Caki2 (cell line): ENCODE results near the gene SURF1. TPM values are rescaled to one million over a fixed set of nuclear protein-coding genes. Genes with fewer than 3 reads are reported as not detected.
"Not testable (repeated sequence)": the region's sequence is repeated elsewhere in the genome, so short reads cannot be mapped to it uniquely, and the experiment has no call there.

ENCODE experiments used
- DNase-seq: peaks from one replicate; pipeline ENCODE4 v3.0.0-alpha.2; 2015; ENCODE audit warnings: low read depth
- in situ Hi-C: cut with HindIII; loops from 2 replicates; pipeline ENCODE4 v1.10.0; 2016; ENCODE audit warnings: low sequenced_read_pairs, low pct_unique_long_range_greater_than_20kb, mixed read lengths
- total RNA-seq: library from RNA; depleted of rRNA; stranded (reverse); fragments of >200 nt; shearing (Covaris generic); gene quantifications from 2 replicates; pipeline ENCODE4 v1.2.3, GENCODE V29; 2014; ENCODE audit warnings: low replicate concordance

The SURF1 gene
- total RNA-seq, 1 experiment from 2014 or later, result 69.7 TPM

DNA sequence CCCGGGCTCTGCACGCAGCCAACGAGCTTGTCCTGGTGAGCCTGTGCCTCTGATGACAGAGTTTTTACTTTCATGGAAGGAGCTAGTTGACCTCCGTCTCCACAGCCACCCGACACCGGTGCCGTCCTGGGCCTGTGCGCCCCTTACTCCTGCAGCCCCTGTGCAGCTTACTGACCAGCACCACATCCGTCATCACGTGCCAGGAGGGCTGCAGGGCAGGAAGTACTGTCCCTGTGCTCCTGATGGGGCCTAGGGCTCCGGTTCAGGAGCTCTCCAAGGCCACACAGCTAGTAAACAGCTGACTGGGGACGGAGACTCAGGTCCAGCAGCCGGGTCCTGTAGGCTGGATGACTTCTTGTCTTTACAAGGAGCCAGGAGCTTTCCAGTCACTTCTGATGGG, 30.1 kb upstream of the SURF1 start:
- in situ Hi-C loops, result no loop called here
- no peak for DNase-seq

DNA sequence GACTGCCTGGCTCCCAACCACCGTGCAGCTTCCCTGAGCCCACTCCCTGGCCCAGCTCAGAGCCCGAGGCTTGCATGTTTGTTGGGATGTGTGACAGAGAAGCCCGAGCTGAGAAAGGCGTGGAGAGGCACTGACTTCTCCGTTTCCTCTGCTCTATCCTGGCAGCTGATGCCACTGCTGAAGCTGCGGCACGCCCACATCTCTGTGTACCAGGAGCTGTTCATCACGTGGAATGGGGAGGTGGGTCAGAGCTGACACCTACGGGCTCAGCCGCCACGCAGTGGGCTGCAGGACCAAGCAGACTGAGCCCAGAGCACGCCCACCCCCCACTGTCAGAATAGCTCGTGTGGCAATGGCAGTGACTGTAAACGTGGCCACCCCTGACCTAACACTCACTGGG, 29.2 kb upstream of the SURF1 start:
- no peak for DNase-seq
- in situ Hi-C loops, result no loop called here

DNA sequence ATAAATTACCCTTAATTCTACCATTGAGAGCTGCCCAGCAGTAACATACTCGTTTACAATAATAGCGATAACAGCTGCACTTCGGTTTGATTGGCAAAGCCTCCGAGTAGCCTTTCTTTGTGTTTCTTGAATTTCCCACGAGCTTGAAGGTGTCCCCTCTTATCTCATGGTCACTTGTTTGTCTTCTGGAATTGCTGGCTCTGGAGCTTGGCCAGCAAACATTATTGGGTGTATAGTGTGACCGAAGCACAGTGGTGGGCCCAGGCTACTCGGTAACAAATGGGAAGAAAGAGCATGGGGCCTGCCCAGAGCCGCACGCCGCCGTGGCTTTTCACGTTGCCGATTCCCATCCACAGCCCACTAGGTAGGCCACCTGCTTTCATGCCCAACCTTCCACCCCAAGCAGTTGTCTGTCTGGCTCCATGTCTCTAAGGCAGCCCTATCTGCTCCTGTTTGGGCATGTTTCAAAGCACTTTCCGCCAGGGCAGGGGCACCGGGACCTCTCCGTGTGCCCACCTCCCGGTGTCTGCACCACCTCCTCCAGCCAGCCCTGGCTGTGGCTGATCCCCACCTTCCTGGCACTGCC, 28.5 kb upstream of the SURF1 start:
- no peak for DNase-seq
- in situ Hi-C loops, result no loop called here

DNA sequence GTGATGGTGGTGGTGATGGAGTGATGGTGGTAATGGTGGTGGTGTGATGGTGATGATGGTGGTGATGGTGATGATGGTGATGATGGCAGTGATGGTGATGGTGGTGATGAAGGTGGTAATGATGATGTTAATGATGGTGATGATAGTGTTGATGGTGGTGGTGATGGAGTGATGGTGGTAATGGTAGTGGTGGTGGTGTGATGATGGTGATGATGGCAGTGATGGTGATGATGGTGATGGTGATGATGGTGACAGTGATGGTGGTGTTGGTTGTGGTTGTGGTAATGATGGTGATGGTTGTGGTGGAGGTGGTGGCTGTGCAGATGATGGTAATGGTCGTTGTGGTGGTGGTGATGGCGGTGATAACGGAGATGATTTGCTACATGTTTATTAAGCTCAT, 27.2 kb upstream of the SURF1 start:
- in situ Hi-C loops, result no loop called here
- DNase-seq, result no peak

DNA sequence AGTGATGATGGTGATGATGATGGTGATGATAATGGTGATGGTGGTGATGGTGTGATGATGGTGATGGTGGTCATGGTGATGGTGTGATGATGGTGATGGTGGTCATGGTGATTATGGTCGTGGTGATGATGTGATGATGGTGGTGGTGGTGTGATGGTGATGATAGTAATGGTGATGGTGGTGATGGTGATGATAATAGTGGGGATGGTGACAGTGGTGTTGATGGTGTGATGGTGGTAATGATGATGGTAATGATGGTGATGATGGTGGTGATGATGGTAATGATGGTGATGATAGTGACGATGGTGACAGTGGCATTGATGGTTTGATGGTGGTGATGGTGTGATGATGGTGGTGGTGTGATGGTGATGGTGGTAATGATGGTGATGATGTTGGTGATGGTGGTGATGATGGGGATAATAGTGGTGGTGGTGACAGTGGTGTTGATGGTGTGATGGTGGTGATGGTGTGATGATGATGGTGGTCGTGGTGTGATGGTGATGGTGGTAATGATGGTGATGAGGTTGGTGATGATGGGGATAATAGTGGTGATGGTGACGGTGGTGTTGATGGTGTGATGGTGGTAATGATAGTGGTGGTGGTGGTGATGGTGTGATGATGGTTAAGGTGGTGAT, 26.3 kb upstream of the SURF1 start:
- in situ Hi-C loops, result no loop called here

DNA sequence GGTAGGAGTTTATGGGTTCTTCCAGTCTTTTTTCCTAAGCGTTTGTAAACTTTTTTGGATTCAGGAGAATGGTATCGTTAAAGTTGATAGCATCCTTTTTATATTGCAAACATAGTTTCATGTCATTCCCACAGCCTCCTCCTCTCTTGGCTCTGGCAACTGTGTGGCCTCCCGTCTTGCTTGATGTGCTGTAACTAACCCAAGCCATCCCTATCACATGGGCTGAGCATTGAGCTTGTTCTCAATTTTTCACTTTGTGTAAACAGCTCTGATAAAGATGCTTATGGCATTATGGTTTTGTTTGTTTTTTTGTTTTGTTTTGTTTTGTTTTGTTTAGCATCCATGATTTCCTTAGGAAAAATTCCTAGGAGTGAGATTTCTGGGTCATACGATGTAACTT, 24.4 kb upstream of the SURF1 start:
- DNase-seq, result no peak
- in situ Hi-C loops, result no loop called here

More for the DNA sequence above, 26.3 kb upstream of the SURF1 start:
- DNase-seq, result no peak

DNA sequence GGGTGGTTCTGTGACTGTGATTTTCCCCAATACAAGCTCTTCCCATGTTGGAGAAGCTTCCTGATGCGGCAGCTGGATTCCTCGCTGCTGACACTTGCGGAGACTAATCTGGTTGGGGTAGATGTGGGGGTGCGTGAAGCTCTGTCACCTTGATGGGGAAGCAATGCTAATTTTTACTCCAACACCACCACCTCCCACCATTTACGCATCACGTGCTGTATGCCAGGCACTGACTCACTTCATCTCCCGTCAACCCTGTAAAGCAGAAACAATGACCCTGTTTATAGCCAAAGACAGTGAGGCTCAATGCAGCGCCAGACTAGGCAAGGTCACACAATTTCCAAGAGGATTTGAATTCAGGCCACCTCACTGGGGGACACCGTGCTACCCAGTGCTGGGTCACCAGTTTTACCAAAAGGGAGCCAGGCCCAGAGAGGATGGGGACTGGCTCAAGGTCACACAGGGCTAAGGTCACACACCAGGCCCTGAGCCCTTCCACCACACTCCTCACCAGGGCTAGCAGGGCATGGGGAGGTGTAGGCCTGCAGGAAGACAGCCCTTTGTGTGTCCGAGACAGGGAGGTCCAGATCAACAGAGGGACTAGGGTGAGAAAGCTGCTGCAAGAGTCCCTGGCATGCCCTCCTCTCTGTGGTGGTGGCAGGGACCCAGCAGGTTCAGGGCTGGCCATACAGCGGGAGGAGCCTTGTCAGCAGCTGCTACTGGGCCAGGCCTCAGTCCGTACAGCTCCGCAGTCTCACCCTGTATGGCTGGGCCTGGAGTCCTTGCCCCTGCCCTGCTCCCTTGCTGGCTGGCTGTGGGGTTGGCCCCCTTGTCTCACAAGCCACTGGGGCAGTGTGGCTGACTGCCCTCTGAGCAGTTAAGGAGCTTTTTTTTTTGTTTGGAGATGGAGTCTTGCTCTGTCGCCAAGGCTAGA, 23.1 kb upstream of the SURF1 start:
- DNase-seq, result no peak
- in situ Hi-C loops, result loop anchor here (5.0 kb wide), 1 partner anchor 88 kb away; no protein-coding TSS in a partner anchor

DNA sequence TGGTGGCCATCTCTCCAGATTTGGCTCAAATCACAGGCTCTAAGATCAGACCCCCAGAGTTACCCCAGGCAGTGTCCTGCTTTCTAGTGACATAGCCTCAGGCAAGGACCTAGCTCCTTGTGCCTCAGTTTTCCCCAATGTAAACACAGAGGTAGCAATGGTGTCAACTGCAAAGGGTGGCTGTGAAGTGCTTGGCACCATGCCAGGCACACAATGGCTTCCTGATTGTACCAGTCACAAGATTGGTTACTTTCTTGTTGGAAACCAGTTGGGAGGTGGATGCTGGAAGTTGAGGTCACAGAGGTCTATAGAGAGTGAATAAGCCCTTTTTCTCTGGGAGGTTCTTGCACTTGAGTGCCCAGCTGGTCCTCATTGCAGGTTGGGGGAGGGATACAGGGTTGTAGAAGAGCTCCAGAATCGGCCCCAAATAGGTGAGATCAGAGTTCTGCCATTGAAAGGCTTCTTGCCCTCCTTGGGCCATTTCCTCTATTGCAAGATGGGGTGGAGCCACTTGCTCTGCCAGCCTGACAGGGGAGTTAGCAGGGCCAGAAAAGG, 22.2 kb upstream of the SURF1 start:
- DNase-seq, result no peak
- in situ Hi-C loops, result loop anchor here (5.0 kb wide), 1 partner anchor 89 kb away; no protein-coding TSS in a partner anchor

DNA sequence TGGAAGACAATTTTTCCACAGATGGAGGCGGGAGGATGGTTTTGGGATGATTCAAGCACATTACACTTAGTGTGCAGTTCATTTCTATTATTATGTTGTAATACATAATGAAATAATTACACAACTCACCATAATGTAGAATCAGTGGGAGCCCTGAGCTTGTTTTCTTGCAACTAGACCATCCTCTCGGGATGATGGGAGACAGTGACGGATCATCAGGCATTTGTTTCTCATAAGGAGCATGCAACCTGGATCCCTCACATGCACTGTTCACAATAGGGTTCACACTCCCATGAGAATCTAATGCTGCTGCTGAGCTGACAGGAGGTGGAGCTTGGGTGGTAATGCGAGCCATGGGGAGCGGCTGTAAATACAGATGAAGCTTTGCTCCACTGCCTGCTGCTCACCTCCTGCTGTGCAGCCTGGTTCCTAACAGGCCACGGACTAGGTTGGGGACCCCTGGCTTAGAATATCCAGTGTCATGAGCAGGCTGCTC, 21.5 kb upstream of the SURF1 start:
- in situ Hi-C loops, result loop anchor here (5.0 kb wide), 1 partner anchor 90 kb away; no protein-coding TSS in a partner anchor
- DNase-seq, result no peak

DNA sequence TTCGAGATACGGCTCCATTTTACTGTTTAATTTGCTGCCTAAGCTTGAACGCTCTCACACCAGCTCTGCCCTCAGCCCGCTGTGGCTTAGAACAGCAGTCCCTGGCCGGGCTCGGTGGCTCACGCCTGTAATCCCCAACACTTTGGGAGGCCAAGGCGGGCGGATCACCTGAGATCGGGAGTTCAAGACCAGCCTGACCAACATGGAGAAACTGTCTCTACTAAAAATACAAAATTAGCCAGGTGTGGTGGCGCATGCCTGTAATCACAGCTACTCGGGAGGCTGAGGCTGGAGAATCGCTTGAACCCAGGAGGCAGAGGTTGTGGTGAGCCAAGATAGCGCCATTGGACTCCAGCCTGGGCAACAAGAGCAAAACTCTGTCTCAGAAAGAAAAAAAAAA, 21.0 kb upstream of the SURF1 start:
- in situ Hi-C loops, result loop anchor here (5.0 kb wide), 1 partner anchor 90 kb away; no protein-coding TSS in a partner anchor
- DNase-seq, result not testable (repeated sequence)

DNA sequence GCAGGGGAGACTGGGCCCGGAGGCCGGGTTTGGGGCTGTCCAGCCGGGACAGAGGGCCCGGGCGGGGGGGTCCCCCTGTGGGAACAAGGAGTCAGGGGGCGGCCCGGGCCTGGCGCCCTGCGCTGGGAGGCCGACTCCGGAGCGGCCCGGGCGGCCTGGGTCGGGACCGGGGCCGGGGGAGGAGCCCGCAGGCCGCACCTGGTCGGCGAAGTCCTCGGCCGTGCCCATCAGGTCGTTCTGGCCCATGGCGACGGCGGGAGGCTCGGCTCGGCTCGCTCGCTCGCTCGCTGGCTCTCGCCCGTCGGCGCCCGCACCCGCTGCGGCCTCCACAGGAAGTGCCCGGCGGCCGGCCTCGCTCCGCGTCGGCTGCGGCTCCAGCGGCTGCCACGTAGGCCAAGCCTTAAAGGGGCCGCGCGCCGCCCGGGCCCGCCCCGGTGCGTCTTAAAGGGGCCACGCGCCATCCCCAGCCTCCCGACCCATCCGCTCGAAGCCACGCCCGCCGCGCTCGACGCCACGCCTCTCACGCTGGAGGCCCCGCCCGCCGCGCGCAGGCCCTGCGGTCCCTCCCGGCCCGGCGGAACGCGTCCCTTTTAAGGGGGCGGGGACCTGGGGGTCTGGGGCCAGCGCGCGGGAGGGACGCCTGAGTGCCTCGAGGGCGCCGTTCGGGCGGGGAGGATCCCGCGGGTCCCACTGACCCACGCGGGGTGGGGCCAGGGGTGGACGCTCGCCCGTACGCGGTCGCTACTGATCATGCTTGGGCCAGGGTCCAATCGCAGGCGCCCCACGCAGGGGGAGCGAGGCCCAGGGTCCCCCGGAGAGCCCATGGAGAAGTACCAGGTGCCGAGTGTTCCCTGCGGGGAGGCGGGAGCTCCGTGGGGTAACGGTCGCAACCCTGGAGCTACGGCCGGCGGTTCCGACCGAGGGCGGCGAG, 19.7 kb upstream of the SURF1 start, which contains the start of the genes STKLD1 and SURF4:
STKLD1 (plus strand) TSS at position 643 of the 931 bp plus-strand sequence; CDS start at position 751, 108 bp downstream.
SURF4 (minus strand) TSS at position 337 of the 931 bp plus-strand sequence; CDS start at position 246, 91 bp downstream.
- in situ Hi-C loops, result loop anchor here (5.0 kb wide), 1 partner anchor 91 kb away; no protein-coding TSS in a partner anchor
- peak; percentile 93 for DNase-seq

DNA sequence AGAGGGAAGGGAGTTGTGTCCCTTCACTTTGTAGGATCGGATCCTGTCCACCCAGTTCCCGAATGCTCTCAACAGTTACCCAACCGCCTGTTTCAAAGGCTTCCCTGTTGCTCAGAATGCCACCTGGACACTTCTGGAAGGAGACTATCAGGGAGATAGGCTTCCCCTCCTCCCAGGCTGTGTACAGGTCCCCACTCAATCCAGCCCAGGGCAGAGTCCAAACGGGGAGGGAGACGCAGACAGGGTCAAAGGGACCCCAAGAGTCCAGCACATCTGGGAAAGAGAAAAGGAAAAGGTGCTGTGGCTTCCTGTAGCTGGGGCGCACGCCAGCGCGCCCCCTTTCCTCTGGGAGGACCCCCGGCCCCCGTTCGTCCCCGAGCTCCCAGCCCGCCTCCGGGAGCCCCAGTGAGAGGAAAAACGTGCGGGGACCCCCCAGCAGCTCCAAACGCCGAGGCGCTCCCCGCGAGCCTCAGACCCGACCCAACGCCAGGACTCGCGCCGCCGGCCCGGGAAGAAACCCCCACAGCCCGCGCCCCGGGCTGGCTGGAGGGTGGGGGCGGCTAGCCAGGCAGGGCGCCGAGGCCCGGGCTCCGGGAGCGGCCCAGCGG, 18.9 kb upstream of the SURF1 start:
- in situ Hi-C loops, result loop anchor here (5.0 kb wide), 1 partner anchor 92 kb away; no protein-coding TSS in a partner anchor
- no peak for DNase-seq

DNA sequence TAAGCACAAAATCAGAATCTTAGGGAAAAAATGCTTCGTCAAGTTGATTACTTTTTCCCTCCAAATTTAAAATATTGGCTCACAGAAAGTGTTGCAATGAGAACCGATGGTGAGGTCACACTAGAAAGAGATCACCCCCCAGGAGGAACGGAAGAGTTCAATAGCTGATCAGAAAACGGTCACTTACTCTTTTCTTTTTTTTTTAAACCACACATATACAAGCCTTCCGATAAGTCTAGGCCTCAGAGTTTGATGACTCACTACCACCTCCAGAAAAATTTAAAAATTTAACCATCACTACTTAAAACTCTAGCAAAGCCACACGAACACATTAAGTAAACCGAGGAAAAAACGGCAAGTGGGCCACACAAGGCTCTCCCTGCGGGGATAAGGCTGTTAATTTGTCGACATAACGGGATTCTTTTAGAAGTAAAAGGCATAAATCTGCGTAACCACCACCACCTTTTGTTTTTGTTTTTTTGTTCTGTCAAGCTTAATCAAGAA, 18.4 kb upstream of the SURF1 start:
- no peak for DNase-seq
- in situ Hi-C loops, result loop anchor here (5.0 kb wide), 1 partner anchor 93 kb away; no protein-coding TSS in a partner anchor

DNA sequence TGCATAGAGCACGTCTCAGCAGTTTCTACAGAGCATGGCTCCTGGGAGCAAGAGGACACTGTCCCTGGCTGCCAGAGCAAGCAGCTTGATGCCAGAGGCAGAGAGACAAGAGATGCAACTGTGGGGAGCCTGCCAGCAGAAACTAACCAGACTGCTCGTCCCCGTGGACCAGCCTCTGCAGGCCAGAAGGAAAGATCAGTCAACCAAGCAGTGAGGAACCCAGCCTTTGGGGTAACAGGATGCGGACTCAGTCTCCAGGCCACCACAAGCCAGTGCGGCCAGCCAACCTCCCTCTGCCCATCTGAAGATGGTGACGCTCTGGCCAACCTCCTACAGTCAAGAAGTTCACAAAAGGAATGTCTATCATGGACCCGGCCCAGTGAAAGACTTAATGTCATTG, 15.9 kb upstream of the SURF1 start:
- DNase-seq, result no peak
- in situ Hi-C loops, result no loop called here

DNA sequence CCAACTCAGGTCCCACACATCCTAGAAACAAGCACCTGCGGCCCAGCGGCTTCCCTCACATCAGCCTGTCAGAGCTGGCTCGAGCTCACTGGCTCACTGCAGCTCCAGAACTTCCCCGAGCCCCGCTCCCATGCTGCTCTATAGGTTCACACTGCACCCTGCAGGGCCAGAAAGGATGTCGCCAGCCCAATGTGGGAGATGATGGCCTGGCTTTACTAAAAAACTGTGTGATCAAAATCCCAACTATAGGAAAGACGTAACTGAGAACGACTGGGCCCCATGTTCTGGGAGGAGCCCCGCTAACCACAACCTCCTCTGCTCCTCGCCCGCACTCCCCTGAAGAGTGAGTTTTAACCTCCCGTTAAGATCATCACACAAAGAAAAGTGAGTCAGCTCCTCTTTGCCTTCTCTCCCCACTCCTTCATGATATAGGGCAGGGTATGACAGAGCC, 15.0 kb upstream of the SURF1 start:
- DNase-seq, result no peak
- in situ Hi-C loops, result no loop called here

DNA sequence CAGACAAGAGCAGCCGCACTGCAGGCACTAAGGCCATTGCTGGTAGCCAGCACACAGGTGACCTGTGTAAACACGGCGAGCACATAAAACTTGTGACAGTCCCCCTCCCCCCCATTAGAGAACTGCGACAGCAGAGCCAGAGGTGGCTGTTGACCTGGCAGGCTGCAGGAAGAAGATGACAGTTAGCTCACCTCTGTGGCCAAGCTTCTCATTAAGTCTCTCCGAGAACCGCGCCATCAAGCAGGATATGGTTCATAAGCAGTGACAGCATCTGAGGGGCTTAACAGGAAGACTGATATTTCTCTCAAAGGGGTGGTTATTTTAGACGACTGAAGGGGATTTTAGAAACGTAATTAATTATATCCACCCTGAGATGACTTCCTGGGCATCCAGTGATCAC, 14.4 kb upstream of the SURF1 start:
- no peak for DNase-seq
- in situ Hi-C loops, result no loop called here
